ENCODE data around the gene CDK3. TPM values are rescaled to one million over a fixed set of nuclear protein-coding genes. Genes with fewer than 3 reads are reported as not detected.

The CDK3 gene
- total RNA-seq, 1 donor from 2014 or later, result 7.2 TPM

DNA sequence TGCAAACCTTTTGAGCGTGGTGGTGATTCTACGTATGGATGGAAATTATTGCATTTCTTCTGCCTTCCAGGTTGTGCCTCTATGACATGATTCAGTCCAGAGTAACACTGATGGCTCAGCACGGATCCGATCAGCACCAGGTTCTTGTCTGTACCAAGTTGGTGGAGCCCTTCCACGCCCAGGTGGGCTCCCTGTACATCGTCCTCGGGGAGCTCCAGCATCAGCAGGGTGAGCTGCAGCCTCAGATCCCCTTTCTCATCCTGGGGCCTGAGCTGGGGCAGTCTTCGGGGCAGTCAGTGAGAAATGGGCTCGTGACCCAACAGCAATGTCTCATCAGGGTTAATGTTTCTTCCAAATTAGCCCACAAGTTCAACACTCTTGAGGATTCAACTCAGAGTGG lies 9.3 kb upstream of the CDK3 start:
- no peak for DNase-seq

DNA sequence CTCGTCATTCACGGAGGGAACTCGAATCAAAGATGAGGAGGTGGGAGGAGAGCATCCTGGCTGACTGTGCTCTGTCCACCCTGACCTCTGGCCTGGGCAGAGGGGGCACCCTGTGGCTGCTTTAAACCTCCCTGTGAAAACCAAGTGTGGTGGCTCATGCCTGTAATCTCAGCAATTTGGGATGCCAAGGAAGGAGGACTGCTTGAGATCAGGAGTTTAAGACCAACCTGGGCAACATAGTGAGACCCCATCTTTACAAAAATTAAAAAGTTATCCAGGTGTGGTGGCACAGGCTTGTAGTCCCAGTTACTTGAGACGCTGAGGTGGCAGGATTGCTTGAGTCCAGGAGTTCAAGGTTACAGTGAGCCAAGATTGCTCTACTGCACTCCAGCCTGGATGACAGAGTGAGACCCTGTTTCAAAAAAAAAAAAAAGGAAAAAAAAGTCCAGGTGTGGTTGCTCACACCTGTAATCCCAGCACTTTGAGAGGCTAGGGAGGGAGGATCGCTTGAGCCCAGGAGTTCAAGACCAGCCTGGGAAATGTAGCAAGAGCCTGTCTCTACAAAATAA lies 5.8 kb upstream of the CDK3 start:
- DNase-seq, result no peak

DNA sequence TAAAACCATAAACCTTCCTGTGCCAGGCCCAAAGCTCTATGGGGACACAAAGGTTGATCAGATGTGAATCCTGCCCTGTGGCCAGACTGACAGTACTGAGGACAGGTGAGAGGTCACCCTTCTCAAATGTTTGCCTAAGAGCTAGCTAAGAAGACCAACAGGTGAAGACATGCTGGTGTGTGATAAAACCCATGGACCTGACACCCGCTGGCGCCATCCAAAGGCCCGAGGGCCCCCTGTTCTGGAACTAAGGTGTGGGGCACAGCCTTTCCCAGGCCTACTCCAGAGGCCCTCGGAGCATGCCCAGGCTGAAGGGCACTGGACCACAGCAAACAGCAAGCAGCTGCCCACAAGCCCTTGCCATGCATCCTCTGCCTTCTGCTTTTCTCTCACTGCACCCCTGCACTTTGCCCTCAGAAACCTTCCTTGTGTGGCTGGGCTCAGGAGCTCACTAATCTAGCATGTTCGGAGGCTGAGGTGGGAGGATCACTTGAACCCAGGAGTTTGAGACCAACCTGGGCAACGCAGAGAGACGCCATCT lies 5.2 kb upstream of the CDK3 start:
- DNase-seq, result no peak

DNA sequence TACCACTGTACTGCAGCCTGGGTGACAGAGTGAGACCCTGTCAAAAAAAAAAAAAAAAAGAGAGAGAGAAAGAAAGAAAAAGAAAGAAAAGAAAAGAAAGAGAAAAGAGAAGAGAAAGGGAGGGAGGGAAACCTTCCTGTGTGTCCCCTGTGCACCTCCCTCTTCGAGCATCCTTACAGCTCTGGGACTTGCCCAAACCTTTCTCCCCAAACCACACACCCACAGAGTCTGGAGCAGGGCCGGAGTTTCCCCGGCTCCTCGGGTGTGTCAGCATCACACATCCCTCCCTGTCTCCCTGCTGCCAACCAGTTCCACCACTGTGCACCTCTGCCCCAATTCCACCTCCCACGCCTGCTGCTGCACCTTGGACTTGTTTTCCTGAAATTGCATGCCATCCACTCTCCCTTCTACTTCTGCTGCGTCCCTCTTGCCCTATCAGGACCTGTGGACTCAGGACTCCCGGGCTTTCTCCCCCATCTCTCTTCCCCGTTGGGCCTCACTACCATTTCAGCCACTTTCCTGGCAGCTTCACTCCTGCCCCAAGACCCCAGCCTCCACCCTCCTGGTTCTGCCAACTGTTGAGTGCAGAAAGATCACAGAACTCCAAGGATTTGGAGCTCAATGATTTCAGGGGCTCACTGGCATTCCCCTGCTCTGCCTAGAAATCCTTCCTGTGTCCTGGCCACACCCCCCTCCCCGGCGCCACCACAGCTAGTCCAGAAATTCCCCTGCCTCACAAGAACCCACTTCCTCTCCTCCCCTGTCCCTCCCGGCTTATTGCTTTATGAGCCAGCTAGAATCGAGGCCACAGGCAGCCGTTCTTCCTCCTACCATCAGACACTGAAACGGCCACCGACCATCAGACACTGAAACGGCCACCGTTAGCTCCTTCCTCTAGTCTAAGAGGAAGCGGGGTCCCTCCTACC lies 3.7 kb upstream of the CDK3 start:
- DNase-seq, result no peak

DNA sequence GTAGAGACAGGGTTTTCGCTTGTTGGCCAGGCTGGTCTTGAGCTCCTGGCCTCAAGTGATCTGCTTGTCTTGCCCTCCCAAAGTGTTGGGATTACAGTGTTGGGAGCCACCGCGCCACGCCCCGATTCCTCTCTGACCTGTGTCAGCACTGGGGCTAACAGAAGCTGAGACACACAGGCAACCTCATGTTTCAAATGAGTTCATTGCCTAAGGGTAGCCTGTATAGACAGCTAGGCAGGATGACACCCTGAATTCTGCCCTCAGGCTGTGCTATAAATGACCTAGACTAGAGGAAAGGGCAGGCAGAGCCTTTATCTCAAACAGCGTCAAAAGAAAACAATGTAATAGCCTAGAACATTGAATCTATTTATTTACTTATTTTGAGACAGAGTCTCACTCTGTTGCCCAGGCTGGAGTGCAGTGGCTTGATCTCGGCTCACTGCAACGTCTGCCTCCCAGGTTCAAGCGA lies 2.3 kb upstream of the CDK3 start:
- no peak for DNase-seq

DNA sequence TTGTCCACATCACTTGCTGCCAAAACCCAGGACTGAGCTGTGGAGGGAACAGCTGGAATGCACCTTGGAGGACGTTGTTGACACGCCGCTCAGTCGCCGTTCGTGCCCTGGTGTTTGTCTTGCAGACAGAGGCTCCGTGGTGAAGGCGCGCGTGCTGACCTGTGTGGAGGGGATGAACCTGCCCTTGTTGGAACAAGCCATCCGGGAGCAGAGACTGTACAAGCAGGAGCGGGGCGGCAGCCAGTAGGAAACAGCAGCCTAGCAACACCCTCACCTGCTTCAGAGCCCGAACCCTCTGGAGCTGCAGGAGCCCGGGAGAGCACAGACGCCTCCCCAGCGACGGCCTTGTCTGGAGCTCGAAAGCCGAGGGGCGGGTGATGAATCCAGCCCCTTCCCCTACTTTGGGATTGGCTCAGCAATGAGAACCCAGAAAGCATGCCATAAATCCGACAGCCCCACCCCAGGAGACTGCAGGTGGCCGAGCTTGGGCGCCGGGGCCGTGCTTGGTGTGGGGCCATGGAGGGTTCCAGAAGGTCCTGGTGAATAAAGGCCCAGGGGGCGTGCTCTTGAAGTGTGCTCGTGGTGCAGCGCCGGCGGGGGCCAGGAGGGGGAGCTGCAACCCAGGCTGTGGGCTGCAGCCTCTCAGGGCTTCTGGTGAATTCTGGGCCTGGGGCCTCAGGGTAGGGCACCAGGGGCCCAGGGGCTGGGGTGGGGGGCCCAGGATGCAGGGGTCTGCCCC lies 470 bp upstream of the CDK3 start:
- peak; percentile 40 for DNase-seq

DNA sequence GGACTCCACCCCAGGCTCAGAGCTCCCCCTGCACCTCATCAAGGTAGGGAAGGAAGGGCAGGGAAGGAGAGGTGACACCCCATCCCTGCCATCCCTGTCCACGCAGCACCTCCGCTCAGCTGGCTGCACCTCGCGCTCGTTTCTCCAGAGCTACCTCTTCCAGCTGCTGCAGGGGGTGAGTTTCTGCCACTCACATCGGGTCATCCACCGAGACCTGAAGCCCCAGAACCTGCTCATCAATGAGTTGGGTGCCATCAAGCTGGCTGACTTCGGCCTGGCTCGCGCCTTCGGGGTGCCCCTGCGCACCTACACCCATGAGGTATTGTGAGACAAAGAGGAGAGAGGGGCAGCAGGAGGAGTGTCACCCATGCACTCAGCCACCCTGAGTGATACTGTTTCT lies 1.4 kb downstream of the CDK3 start:
- no peak for DNase-seq

DNA sequence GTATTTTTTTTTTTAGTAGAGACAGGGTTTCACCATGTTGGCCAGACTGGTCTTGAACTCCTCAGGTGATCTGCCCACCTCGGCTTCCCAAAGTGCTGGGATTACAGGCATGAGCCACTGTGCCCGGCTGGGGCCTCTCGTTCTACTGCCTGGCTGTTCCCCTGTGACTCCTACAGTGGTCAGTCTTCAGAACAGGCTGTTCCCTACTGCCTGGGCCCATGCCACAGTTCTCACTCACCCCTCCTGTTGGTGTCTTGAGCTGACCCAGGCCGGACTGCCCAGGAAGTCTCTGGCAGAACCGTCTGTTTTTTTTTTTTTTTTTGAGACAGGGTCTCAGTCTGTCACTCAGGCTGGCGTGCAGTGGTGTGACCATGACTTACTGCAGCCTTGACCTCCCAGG lies 3.3 kb downstream of the CDK3 start:
- DNase-seq, result no peak

DNA sequence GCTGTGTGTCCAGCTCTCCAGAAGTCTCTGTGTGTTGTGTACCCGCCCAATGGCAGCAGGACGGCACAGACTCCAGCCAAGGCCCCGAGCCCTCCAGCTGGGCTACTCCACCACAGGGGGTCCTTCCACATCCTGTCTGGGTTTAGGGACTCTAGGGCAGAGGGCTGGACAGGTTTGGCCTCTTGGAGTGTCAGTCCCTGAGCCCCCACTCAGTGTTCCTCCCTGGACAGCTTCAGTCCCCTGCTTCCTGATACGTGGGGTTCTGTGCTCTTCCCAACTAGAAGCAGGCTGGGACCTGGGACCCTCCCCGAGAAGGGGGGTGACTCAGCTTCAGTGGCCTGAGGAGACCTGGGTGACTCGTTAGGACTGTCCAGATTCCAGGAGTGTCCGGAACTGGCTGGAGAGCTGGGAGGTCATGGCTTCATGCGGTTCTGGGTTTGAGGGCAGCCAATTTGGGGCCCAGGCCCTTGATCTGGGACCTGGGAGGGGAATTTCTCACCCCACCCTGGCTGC lies 4.2 kb downstream of the CDK3 start:
- DNase-seq, result no peak

DNA sequence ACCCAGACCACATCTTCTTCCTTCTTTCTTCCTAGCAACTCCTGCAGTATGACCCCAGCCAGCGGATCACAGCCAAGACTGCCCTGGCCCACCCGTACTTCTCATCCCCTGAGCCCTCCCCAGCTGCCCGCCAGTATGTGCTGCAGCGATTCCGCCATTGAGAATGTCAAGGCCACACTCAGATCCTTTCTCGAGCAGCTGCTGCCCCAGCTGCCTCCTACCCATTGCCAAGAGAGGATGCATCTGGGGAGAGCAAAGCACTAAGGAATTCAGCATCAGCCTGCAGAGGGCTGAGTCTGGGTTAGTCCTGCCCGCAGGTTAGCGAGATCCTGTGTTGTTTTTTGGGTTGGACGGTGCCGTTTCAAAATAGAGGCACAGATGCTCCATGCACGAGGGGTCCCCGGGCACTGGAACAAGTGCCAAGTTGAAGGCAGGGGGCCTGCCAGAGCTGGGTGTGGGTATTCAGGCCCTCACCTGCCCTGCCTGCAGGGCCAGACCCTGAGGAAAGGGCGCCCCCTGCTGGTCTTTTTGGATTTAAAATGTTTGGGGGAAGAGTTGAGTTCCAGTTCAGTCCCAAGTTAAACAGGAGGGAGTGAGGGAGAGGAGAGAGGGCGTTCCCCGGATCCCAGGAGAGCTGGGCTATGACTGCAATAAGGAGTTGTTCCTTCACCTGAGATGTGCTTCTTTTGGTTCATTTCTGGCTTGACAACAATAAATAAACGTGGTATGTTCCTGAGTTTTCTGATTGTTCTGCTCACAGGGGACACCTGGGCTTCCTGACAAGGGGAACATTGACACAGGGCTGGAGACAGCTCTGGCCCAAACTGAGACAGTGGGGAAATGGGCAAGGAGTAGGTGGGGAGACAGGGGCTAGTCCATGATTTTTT lies 4.9 kb downstream of the CDK3 start:
- DNase-seq, result peak; percentile 96

DNA sequence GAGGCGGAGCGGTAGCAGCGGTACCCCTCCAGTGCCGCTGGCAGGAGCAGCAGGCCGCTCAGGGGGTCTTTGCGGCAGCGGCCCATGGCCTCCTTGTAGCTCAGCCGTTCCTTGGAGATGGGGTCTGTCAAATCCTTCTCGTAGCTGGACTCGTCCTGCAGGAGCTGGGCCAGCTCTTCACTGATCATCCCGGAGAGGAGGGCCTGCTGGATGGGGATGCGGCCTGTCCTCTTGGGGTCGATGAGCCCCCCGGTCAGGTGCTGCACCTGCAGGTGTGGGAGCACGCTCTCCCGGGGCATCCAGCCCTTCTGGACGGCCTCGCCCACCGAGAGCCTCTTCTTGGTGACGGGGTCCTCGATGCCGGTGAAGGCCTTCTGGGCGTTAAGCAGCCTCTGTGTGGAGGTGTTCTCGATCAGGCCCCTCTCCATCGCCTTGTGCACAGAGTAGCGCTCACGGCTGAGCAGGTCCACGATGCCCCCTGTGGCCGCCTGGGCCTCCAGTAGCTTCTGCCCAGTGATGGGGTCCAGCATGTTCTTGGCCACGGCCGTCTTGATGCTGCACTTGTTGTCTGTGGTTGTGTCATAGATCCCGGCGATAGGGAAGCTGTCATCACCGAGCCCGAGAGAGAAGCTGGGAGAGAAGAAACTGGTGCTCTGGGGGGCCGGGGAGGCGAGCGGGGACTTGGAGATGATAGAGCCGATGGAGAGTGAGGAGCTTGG lies 6.6 kb downstream of the CDK3 start:
- no peak for DNase-seq

DNA sequence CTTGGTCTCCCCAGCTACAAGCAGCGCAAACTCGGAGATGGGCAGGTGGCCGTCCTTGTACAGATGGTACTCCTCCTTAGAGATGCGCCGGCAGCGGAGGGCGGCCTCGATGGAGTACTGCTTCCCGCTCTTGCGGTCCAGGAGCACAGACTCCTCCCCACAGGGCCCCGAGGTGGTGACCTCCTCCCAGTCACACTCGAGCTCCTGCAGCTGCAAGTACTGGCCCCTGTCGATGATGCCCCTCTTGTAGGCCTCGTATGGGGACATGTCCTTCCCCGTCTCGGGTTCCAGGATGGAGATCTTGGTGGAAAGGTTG lies 7.2 kb downstream of the CDK3 start:
- DNase-seq, result no peak

DNA sequence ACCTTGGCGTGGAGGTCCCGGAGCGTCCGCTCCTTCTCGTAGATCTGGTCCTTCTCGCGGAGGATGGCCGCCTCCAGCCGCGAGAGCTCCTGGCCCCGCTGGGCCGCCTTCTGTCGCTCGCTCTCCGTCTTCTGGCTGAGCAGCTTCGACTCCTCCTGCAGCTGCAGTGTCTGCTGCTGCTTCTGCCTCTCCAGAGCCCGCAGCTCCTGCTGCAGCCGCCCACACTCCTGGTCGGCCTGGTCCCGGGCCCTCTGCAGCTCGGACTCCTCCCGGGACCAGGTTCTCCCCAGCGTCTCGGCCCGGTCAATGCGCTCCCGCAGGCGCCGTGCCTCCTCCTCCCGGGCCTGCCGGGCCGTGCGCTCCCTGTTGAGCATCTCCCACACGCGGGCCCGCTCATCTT lies 7.6 kb downstream of the CDK3 start:
- DNase-seq, result no peak

DNA sequence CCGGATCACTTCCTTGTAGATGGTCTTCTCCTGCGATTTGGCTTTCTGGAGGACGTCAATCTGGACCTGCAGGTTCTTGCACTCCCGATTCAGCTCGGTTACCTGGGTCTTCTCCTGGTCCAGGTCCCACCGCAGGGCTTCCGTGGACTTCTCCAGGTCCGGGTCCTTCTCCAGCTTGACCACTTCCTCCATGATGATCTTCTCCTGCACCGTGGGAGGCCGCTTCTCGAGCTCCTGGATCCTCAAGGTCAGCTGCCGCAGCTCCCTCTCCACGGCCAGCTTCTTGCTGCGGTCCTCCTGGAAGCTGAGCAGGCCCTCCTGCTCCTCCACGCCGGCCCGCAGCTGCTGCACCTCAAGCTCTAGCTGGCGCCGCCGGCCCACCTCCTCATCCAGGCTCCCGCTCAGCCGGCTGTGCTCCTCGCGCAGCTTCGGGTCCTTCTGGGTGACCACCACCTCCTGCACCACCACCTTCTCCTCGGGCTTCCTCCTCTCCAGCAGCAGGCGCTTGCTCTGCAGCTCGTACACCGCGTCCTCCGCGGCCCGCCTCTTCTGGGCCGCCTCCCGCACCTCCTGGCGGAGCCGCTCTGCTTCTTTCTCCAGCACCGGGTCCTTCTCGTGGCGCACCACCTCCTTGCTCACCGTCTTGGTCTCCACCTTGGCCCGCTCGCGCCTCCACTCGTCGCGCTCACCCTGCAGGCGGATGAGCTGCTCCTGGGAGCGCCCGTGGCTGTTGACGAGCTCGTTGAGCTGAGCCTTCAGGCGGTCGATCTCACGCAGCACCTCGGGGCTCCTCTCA lies 8.2 kb downstream of the CDK3 start:
- no peak for DNase-seq

DNA sequence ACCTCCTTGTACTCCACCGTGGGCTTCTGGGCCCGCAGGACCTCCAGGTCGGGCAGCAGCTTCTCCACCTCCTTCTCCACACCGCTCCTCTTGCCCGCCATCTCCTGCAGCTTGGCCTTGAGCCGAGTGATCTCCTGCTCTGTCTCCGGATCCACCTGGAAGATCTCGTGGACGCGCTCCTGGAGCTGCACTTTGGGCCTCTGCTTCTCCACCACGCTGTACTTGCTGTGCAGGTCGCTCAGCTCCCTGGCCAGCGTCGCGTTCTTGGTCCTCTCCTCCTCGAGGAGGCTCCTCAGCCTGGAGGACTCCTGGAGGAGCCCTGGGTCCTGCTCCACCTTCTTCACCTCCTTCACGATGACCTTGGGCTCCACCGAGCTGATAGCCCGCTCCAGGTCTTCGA lies 8.8 kb downstream of the CDK3 start:
- DNase-seq, result no peak

DNA sequence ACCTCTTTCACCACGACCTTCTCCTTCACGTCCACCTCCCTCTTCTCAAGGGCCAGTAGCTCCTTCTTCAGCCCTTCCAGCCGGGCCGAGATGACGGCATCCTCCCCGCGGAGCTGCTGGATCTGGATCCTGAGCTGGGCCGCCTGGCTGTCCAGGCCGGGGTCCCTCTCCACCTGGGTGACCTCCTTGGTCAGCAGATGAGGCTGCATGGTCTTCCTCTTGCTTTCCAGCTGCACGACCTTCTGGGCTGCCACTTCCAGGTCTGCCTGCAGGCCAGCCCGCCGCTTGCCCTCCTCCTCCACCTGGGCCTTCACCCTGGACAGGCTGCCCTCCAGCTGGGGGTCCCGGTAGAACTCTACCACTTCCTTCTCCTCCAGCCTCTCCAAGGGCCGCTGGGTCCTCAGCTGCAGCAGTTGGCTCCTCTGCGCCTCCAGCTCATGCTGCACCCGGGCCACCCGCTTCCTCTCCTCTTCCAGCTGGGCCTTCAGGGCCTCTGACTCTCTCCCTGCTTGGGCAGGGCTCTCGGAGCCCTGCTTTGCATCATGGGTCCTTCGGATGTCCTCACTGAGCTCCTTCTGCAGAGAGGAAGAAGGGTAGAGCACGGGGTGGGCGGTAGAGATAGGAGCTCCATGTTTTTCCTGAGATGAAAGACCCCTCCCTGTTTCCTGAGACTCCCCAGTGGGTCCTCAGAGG lies 9.5 kb downstream of the CDK3 start:
- no peak for DNase-seq

DNA sequence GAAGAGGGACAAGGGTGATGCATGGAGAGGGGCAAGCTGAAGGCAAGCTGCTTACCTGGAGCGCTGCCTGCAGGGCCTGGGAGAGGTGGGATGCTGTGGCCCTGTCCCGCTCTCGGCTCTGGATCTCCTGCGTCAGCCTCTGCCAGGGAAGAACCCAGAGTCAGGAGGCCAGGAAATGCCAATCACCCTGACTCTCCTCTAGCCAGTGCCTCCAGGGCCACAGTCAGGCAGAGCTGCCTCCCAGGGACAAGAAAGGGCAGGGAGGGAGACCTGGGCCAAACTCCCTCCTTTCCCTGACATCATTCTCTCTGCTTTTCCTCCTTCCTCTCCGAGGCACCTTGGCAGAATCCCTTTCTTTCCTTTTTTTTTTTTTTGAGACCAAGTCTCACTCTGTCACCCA lies 11.3 kb downstream of the CDK3 start:
- no peak for DNase-seq

DNA sequence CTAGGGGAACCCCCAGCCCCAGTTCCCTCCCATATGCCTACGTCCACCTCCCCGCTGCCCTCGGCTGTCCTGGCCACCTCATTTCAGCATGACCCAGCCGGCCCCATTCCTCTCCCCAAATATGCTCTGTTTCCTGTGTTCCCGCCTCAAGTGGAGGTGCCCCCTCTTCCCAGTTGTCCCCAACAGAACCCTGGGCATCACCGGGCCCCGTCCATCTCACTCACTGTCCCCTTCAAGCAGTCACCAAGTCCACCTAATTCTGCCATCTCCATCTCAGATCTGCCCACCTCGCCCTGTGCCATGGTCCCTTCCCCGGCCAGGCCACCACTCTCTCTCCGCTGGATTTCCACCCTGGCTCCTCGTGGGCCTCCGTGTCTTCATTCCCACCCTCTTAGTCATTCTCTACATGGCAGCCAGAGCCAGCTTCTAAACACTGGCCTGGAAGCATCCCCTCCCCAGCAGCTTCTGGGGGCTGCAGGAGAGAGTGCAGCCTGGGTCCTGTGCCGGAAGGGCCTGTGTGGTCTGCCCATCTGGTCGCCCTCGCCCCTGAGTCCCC lies 12.8 kb downstream of the CDK3 start:
- no peak for DNase-seq
